HG02943 (cell line): ENCODE measurements around the gene ITIH5.
"Not testable (repeated sequence)": the region's sequence is repeated elsewhere in the genome, so short reads cannot be mapped to it uniquely, and the experiment has no call there.

Experiments used
- ATAC-seq: cut with Tn5 transposase; IDR thresholded peaks from one replicate; pipeline ENCODE4 v1.9.1; 2021; ENCODE audit warnings: mild to moderate bottlenecking, low read depth, moderate library complexity; ENCODE audit not compliant: unreplicated experiment

The ITIH5 gene

GRCh38 chr10:7666253-7667023 lies at the start of gene ITIH5:
Gene ITIH5, minus strand, starts transcription at chr10:7666966. Its CDS starts 74 bp downstream, at chr10:7666892.
- no peak for ATAC-seq

- ATAC-seq = no peak
Observed at GRCh38 chr10:7715515-7715914, 48.7 kb upstream of the ITIH5 start.

- not testable (repeated sequence) for ATAC-seq
Observed at GRCh38 chr10:7711075-7711474, 44.3 kb upstream of the ITIH5 start.

- no peak for ATAC-seq
Observed at GRCh38 chr10:7710446-7710845, 43.7 kb upstream of the ITIH5 start.

GRCh38 chr10:7708832-7709231 lies 42.1 kb upstream of the ITIH5 start:
- no peak for ATAC-seq

GRCh38 chr10:7707858-7708622 lies 41.3 kb upstream of the ITIH5 start:
- ATAC-seq = no peak

- no peak for ATAC-seq
Observed at GRCh38 chr10:7707102-7707501, 40.3 kb upstream of the ITIH5 start.

- ATAC-seq = no peak
Observed at GRCh38 chr10:7706534-7707073, 39.8 kb upstream of the ITIH5 start.

GRCh38 chr10:7705341-7705740 lies 38.6 kb upstream of the ITIH5 start:
- no peak for ATAC-seq

- ATAC-seq = no peak
Observed at GRCh38 chr10:7704071-7705016, 37.6 kb upstream of the ITIH5 start.

GRCh38 chr10:7703140-7703539 lies 36.4 kb upstream of the ITIH5 start, which contains the start of gene ITIH2:
Gene ITIH2, plus strand, starts transcription at chr10:7703316. Its CDS starts 119 bp downstream, at chr10:7703435.
- ATAC-seq = no peak

GRCh38 chr10:7702288-7702812 lies 35.6 kb upstream of the ITIH5 start:
- ATAC-seq = no peak

- ATAC-seq = no peak
Observed at GRCh38 chr10:7701158-7701742, 34.5 kb upstream of the ITIH5 start.

- no peak for ATAC-seq
Observed at GRCh38 chr10:7700577-7701125, 33.9 kb upstream of the ITIH5 start.

GRCh38 chr10:7697426-7697825 lies 30.7 kb upstream of the ITIH5 start:
- ATAC-seq = no peak

- no peak for ATAC-seq
Observed at GRCh38 chr10:7696545-7696944, 29.8 kb upstream of the ITIH5 start.

- ATAC-seq = not testable (repeated sequence)
Observed at GRCh38 chr10:7693194-7693593, 26.4 kb upstream of the ITIH5 start.

GRCh38 chr10:7692368-7692767 lies 25.6 kb upstream of the ITIH5 start:
- ATAC-seq = not testable (repeated sequence)

- not testable (repeated sequence) for ATAC-seq
Observed at GRCh38 chr10:7690885-7691597, 24.3 kb upstream of the ITIH5 start.
